ENCODE measurements around the gene GREB1.

GREB1 gene

GRCh38 chr2:11581124-11581796 is 47.4 kb downstream of the GREB1 start:
- no peak for DNase-seq (ENCODE audit: low read depth)

GRCh38 chr2:11581797-11582611 is 48.2 kb downstream of the GREB1 start:
- no peak for DNase-seq (ENCODE audit: low read depth)

- no peak for DNase-seq (ENCODE audit: low read depth)
These were observed 48.7 kb downstream of the GREB1 start for GRCh38 chr2:11582612-11582861.

GRCh38 chr2:11582862-11583752 is 49.3 kb downstream of the GREB1 start:
- peak; percentile 43 for DNase-seq (ENCODE audit: low read depth)

GRCh38 chr2:11583840-11584524 is 50.1 kb downstream of the GREB1 start:
- DNase-seq (ENCODE audit: low read depth) = peak; percentile 95

GRCh38 chr2:11584525-11585056 is 50.7 kb downstream of the GREB1 start:
- DNase-seq (ENCODE audit: low read depth) = no peak

GRCh38 chr2:11585071-11585470 is 51.2 kb downstream of the GREB1 start:
- DNase-seq (ENCODE audit: low read depth) = no peak

- DNase-seq (ENCODE audit: low read depth) = no peak
These were observed 54.6 kb downstream of the GREB1 start for GRCh38 chr2:11588228-11589110.

GRCh38 chr2:11589316-11589940 is 55.6 kb downstream of the GREB1 start:
- DNase-seq (ENCODE audit: low read depth) = no peak

GRCh38 chr2:11590193-11590592 is 56.3 kb downstream of the GREB1 start:
- no peak for DNase-seq (ENCODE audit: low read depth)

- DNase-seq (ENCODE audit: low read depth) = no peak
These were observed 57.2 kb downstream of the GREB1 start for GRCh38 chr2:11591091-11591490.

- no peak for DNase-seq (ENCODE audit: low read depth)
These were observed 59.1 kb downstream of the GREB1 start for GRCh38 chr2:11592671-11593574.

GRCh38 chr2:11596801-11597200 is 63.0 kb downstream of the GREB1 start:
- no peak for DNase-seq (ENCODE audit: low read depth)

- DNase-seq (ENCODE audit: low read depth) = no peak
These were observed 63.8 kb downstream of the GREB1 start for GRCh38 chr2:11597538-11598225.

GRCh38 chr2:11598228-11598731 is 64.4 kb downstream of the GREB1 start:
- no peak for DNase-seq (ENCODE audit: low read depth)

GRCh38 chr2:11602563-11603204 is 68.8 kb downstream of the GREB1 start:
- no peak for DNase-seq (ENCODE audit: low read depth)

- DNase-seq (ENCODE audit: low read depth) = no peak
These were observed 76.9 kb downstream of the GREB1 start for GRCh38 chr2:11610624-11611242.

- no peak for DNase-seq (ENCODE audit: low read depth)
These were observed 77.4 kb downstream of the GREB1 start for GRCh38 chr2:11611251-11611650.

All from amniotic epithelial cell (primary cell).